PC-9 (cell line): ENCODE data around the gene EPX. TPM values are rescaled to one million over a fixed set of nuclear protein-coding genes. Genes with fewer than 3 reads are reported as not detected.

Source experiments
- BruUV-seq: library from RNA; stranded (reverse); fragments of 400-500 nt; replicated peaks from 2 replicates; lab custom pipeline; 2021; lab: Mats Ljungman, UMichigan
- CTCF ChIA-PET: fragments of 300-600 bp; sonication (Branson Sonifier 250); formaldehyde crosslinking; loops from one replicate; lab custom pipeline; 2022; ENCODE audit warnings: antibody characterized with exemption; lab: Charles Lee
- POLR2A ChIA-PET: fragments of 300-600 bp; sonication (Branson Sonifier 250); formaldehyde crosslinking; loops from one replicate; lab custom pipeline; 2022; ENCODE audit warnings: antibody characterized with exemption; ENCODE audit not compliant: unreplicated experiment; lab: Charles Lee
- DNase-seq, 2 experiments: peaks; one replicate each; pipeline versions ENCODE4 v3.0.0 to v3.0.0-alpha.2; 2015 to 2022; ENCODE audit warnings: mixed read lengths in 1 of 2
- H2AFZ ChIP-seq: fragments of 200-600 bp; sonication (generic); 2 replicates; pipeline ENCODE4 v1.8.1; 2017; ENCODE audit warnings: antibody characterized with exemption
- H3F3A ChIP-seq: fragments of 200-600 bp; sonication (generic); 2 replicates; pipeline ENCODE4 v1.8.1; 2017; ENCODE audit warnings: antibody characterized with exemption, mild to moderate bottlenecking, low read depth; ENCODE audit not compliant: insufficient read depth
- H3K27ac ChIP-seq: fragments of 200-600 bp; sonication (generic); 2 replicates; pipeline ENCODE4 v1.6.1; 2016; ENCODE audit warnings: mixed run types
- H3K27me3 ChIP-seq: fragments of 200-600 bp; sonication (generic); 2 replicates; pipeline ENCODE4 v1.6.1; 2016; ENCODE audit warnings: low read depth, mixed run types; ENCODE audit not compliant: insufficient read depth
- H3K36me3 ChIP-seq: fragments of 200-600 bp; sonication (generic); 2 replicates; pipeline ENCODE4 v1.6.1; 2016; ENCODE audit warnings: low read depth, mixed run types
- H3K4me1 ChIP-seq: fragments of 200-600 bp; sonication (generic); replicated peaks from 2 replicates; pipeline ENCODE4 v1.6.1; 2016; ENCODE audit warnings: mixed run types; ENCODE audit not compliant: insufficient read depth
- H3K4me2 ChIP-seq: fragments of 200-600 bp; sonication (generic); 2 replicates; pipeline ENCODE4 v1.6.1; 2017; ENCODE audit warnings: mixed run types
- H3K4me3 ChIP-seq: fragments of 200-600 bp; sonication (generic); 2 replicates; pipeline ENCODE4 v1.6.1; 2016; ENCODE audit warnings: mixed run types
- H3K79me2 ChIP-seq: fragments of 200-600 bp; sonication (generic); 2 replicates; pipeline ENCODE4 v1.6.1; 2017; ENCODE audit warnings: low read depth, mixed run types
- H3K9me2 ChIP-seq: fragments of 200-600 bp; sonication (generic); 2 replicates; pipeline ENCODE4 v1.8.1; 2017; ENCODE audit warnings: mild to moderate bottlenecking; ENCODE audit not compliant: insufficient read depth
- H3K9me3 ChIP-seq: fragments of 200-600 bp; sonication (generic); 2 replicates; pipeline ENCODE4 v1.8.1; 2016; ENCODE audit warnings: low read depth; ENCODE audit not compliant: insufficient read depth
- H4K20me1 ChIP-seq: fragments of 200-600 bp; sonication (generic); 2 replicates; pipeline ENCODE4 v1.8.1; 2017; ENCODE audit not compliant: insufficient read depth
- CTCF ChIP-seq: fragments of 200-600 bp; sonication (generic); conservative IDR thresholded peaks from 2 replicates; pipeline ENCODE4 v1.6.1; 2017; ENCODE audit warnings: mixed run types, antibody characterized with exemption, mild to moderate bottlenecking, moderate library complexity
- EZH2 ChIP-seq: fragments of 200-600 bp; sonication (generic); IDR thresholded peaks from 2 replicates; pipeline ENCODE4 v1.8.0; 2017; ENCODE audit warnings: antibody characterized with exemption, low read depth
- intact Hi-C: fragments of 100-400 bp; cut with micrococcal nuclease; formaldehyde crosslinking; loops from one replicate; pipeline ENCODE4 v1.10.0; 2022; ENCODE audit not compliant: unreplicated experiment
- total RNA-seq: library from RNA; stranded (reverse); gene quantifications from 2 replicates; pipeline ENCODE4 v1.2.3, GENCODE V29; 2021

The EPX gene
- total RNA-seq, 1 experiment from 2014 or later: not detected

- DNase-seq: no peak
- intact Hi-C loops: no loop called here
- H3K79me2 ChIP-seq: no peaks in the 10 kb centered on the region
- no peaks in the 10 kb centered on the region for H4K20me1 ChIP-seq
- no peaks in the 10 kb centered on the region for H3K4me1 ChIP-seq
- POLR2A ChIA-PET: no interaction called here
- no TSS peak for BruUV-seq
- no peak overlapping the region for H3K27ac ChIP-seq
- no peaks in the 10 kb centered on the region for H3K27me3 ChIP-seq
- no peak overlapping the region for H3K4me3 ChIP-seq
- H3K9me3 ChIP-seq: no peaks in the 10 kb centered on the region
- H3K9me2 ChIP-seq: no peaks in the 10 kb centered on the region
- no peaks in the 10 kb centered on the region for H3F3A ChIP-seq
- H2AFZ ChIP-seq: no peak overlapping the region
- H3K36me3 ChIP-seq: no peaks in the 10 kb centered on the region
- no peak overlapping the region for H3K4me2 ChIP-seq
- TF ChIP-seq EZH2: no peak
- CTCF ChIA-PET: no interaction called here
Observed at GRCh38 chr17:58207451-58207850, 14.9 kb downstream of the EPX start.

GRCh38 chr17:58208344-58208743 lies 15.8 kb downstream of the EPX start:
- no peaks in the 10 kb centered on the region for H3K27me3 ChIP-seq
- H4K20me1 ChIP-seq: no peaks in the 10 kb centered on the region
- BruUV-seq: no TSS peak
- no peak overlapping the region for H3K4me2 ChIP-seq
- DNase-seq: no peak
- no peak overlapping the region for H3K4me3 ChIP-seq
- no peaks in the 10 kb centered on the region for H3K4me1 ChIP-seq
- H3F3A ChIP-seq: no peaks in the 10 kb centered on the region
- POLR2A ChIA-PET: no interaction called here
- intact Hi-C loops: no loop called here
- CTCF ChIA-PET: no interaction called here
- no peaks in the 10 kb centered on the region for H3K9me3 ChIP-seq
- no peaks in the 10 kb centered on the region for H3K79me2 ChIP-seq
- H3K36me3 ChIP-seq: no peaks in the 10 kb centered on the region
- H2AFZ ChIP-seq: no peak overlapping the region
- no peaks in the 10 kb centered on the region for H3K9me2 ChIP-seq
- TF ChIP-seq CTCF: no peak
- H3K27ac ChIP-seq: no peak overlapping the region

GRCh38 chr17:58210922-58211321 lies 18.4 kb downstream of the EPX start:
- no peaks in the 10 kb centered on the region for H3K79me2 ChIP-seq
- POLR2A ChIA-PET: no interaction called here
- H2AFZ ChIP-seq: no peak overlapping the region
- no peaks in the 10 kb centered on the region for H3K9me2 ChIP-seq
- no TSS peak for BruUV-seq
- no peak for DNase-seq
- H3K36me3 ChIP-seq: no peaks in the 10 kb centered on the region
- H3K27me3 ChIP-seq: no peaks in the 10 kb centered on the region
- intact Hi-C loops: loop anchor here (10.0 kb wide), 1 partner anchor 204 kb away; the partner anchor contains the start of gene RNF43
- no peaks in the 10 kb centered on the region for H3K9me3 ChIP-seq
- no peaks in the 10 kb centered on the region for H4K20me1 ChIP-seq
- no peak for TF ChIP-seq EZH2
- no peak for TF ChIP-seq CTCF
- no peak overlapping the region for H3K4me3 ChIP-seq
- H3F3A ChIP-seq: no peaks in the 10 kb centered on the region; the same call in 1 of the 2 replicates
- CTCF ChIA-PET: no interaction called here
- H3K4me2 ChIP-seq: no peak overlapping the region
- H3K4me1 ChIP-seq: no peaks in the 10 kb centered on the region
- H3K27ac ChIP-seq: no peak overlapping the region

GRCh38 chr17:58215685-58216084 lies 23.2 kb downstream of the EPX start:
- Histone ChIP-seq H4K20me1 (no peaks in the 10 kb centered on the region), H3F3A (no peaks in the 10 kb centered on the region; the same call in 1 of the 2 replicates), H3K4me1 (peaks cover 11% of the 10 kb centered on the region), H3K9me2 (no peaks in the 10 kb centered on the region), H2AFZ (no peak overlapping the region), H3K27ac (no peak overlapping the region), H3K9me3 (no peaks in the 10 kb centered on the region), H3K79me2 (no peaks in the 10 kb centered on the region), H3K4me3 (no peak overlapping the region), H3K36me3 (no peaks in the 10 kb centered on the region), H3K27me3 (no peaks in the 10 kb centered on the region), H3K4me2 (no peak overlapping the region)
- DNase-seq: no peak
- no TSS peak for BruUV-seq
- ChIA-PET CTCF (no interaction called here), POLR2A (no interaction called here)
- intact Hi-C loops: loop anchor here (10.0 kb wide), 1 partner anchor 199 kb away; the partner anchor contains the start of gene RNF43
- TF ChIP-seq EZH2: no peak
- no peak for TF ChIP-seq CTCF
